ENCODE measurements around the gene ANKRD24. TPM values are rescaled to one million over a fixed set of nuclear protein-coding genes. Genes with fewer than 3 reads are reported as not detected.
A peak's percentile ranks its signal among the peaks of the same experiment; 100 is the strongest.
"Not testable (repeated sequence)": the region's sequence is repeated elsewhere in the genome, so short reads cannot be mapped to it uniquely, and the experiment has no call there.

Gene ANKRD24
- polyA plus RNA-seq, 1 donor from 2014 or later: 2.8 TPM

GRCh38 chr19:4268816-4269430, 86.4 kb downstream of the ANKRD24 start:
- Histone ChIP-seq H3K9me3 (ENCODE audit: low read length) (no peaks in the 10 kb centered on the region), H3K27ac (ENCODE audit: low read length) (no peak overlapping the region), H4K20me1 (ENCODE audit: insufficient read depth) (no peaks in the 10 kb centered on the region), H3K9me2 (ENCODE audit: insufficient read depth, low read length) (no peaks in the 10 kb centered on the region), H3K27me3 (ENCODE audit: insufficient read depth, low read depth, low read length) (no peaks in the 10 kb centered on the region), H3F3A (ENCODE audit: insufficient read depth, low read length, poor library complexity, severe bottlenecking) (no peaks in the 10 kb centered on the region), H3K79me2 (replicated peaks; ENCODE audit: insufficient read depth, low read length) (no peaks in the 10 kb centered on the region), H3K4me2 (ENCODE audit: low read length) (no peak overlapping the region), H2AFZ (ENCODE audit: low read depth, low read length) (no peak overlapping the region), H3K4me3 (ENCODE audit: low read length) (no peak overlapping the region), H3K36me3 (ENCODE audit: insufficient read depth, low read length) (no peaks in the 10 kb centered on the region), H3K9ac (ENCODE audit: low read length) (no peak overlapping the region)
- TF ChIP-seq REST (IDR thresholded peaks at IDR 0.05; ENCODE audit: borderline replicate concordance) (no peak), POLR2AphosphoS5 (IDR thresholded peaks at IDR 0.05) (no peak), RAD21 (conservative IDR thresholded peaks at IDR 0.05) (no peak), EP300 (conservative IDR thresholded peaks at IDR 0.05; ENCODE audit: poor library complexity, severe bottlenecking) (no peak), SMC3 (conservative IDR thresholded peaks at IDR 0.05; ENCODE audit: poor library complexity) (no peak), CTCF (IDR thresholded peaks at IDR 0.05; ENCODE audit: poor library complexity, severe bottlenecking) (no peak), EZH2 (IDR thresholded peaks at IDR 0.05; ENCODE audit: borderline replicate concordance, insufficient read depth, low read length, poor library complexity, severe bottlenecking) (no peak), TAF1 (IDR thresholded peaks at IDR 0.05; ENCODE audit: low read depth) (no peak), MXI1 (conservative IDR thresholded peaks at IDR 0.05; ENCODE audit: poor library complexity, severe bottlenecking) (no peak)

GRCh38 chr19:4272894-4273293, 90.4 kb downstream of the ANKRD24 start:
- Histone ChIP-seq H3K27ac (ENCODE audit: low read length) (peak overlapping the region; percentile 94), H3K4me2 (ENCODE audit: low read length) (peak overlapping the region; percentile 30), H3K36me3 (ENCODE audit: insufficient read depth, low read length) (no peaks in the 10 kb centered on the region), H3K4me3 (ENCODE audit: low read length) (peak overlapping the region; percentile 53), H3F3A (ENCODE audit: insufficient read depth, low read length, poor library complexity, severe bottlenecking) (no peaks in the 10 kb centered on the region), H3K9me3 (ENCODE audit: low read length) (no peaks in the 10 kb centered on the region), H3K9me2 (ENCODE audit: insufficient read depth, low read length) (no peaks in the 10 kb centered on the region), H4K20me1 (ENCODE audit: insufficient read depth) (no peaks in the 10 kb centered on the region), H3K79me2 (replicated peaks; ENCODE audit: insufficient read depth, low read length) (no peaks in the 10 kb centered on the region), H3K9ac (ENCODE audit: low read length) (peak overlapping the region; percentile 69), H3K27me3 (ENCODE audit: insufficient read depth, low read depth, low read length) (no peaks in the 10 kb centered on the region), H2AFZ (ENCODE audit: low read depth, low read length) (no peak overlapping the region)
- no peak for TF ChIP-seq EZH2 (IDR thresholded peaks at IDR 0.05; ENCODE audit: borderline replicate concordance, insufficient read depth, low read length, poor library complexity, severe bottlenecking)
- peak; percentile 20 for TF ChIP-seq REST (IDR thresholded peaks at IDR 0.05; ENCODE audit: borderline replicate concordance)
- peak; percentile 87 for TF ChIP-seq EP300 (conservative IDR thresholded peaks at IDR 0.05; ENCODE audit: poor library complexity, severe bottlenecking)
- no peak for TF ChIP-seq SMC3 (conservative IDR thresholded peaks at IDR 0.05; ENCODE audit: poor library complexity)
- no peak for TF ChIP-seq CTCF (IDR thresholded peaks at IDR 0.05; ENCODE audit: poor library complexity, severe bottlenecking)
- TF ChIP-seq TAF1 (IDR thresholded peaks at IDR 0.05; ENCODE audit: low read depth): no peak
- peak; percentile 60 for TF ChIP-seq POLR2AphosphoS5 (IDR thresholded peaks at IDR 0.05)

- H3K4me2 ChIP-seq (ENCODE audit: low read length); H3K9me2 ChIP-seq (ENCODE audit: insufficient read depth, low read length); H4K20me1 ChIP-seq (ENCODE audit: insufficient read depth); H3K27ac ChIP-seq (ENCODE audit: low read length); H3K27me3 ChIP-seq (ENCODE audit: insufficient read depth, low read depth, low read length); H3F3A ChIP-seq (ENCODE audit: insufficient read depth, low read length, poor library complexity, severe bottlenecking); H3K9me3 ChIP-seq (ENCODE audit: low read length); H3K4me3 ChIP-seq (ENCODE audit: low read length); H3K36me3 ChIP-seq (ENCODE audit: insufficient read depth, low read length); H3K9ac ChIP-seq (ENCODE audit: low read length); H2AFZ ChIP-seq (ENCODE audit: low read depth, low read length); H3K79me2 ChIP-seq (replicated peaks; ENCODE audit: insufficient read depth, low read length): not testable (repeated sequence)
These were observed 91.8 kb downstream of the ANKRD24 start for GRCh38 chr19:4274321-4274686.
